Liver (tissue), 9 donors: Measurements from ENCODE around the gene ANKRD31. TPM values are rescaled to one million over a fixed set of nuclear protein-coding genes. Genes with fewer than 3 reads are reported as not detected.
"Not testable (repeated sequence)": the region's sequence is repeated elsewhere in the genome, so short reads cannot be mapped to it uniquely, and the experiment has no call there.

ENCODE experiments used
- DNase-seq: peaks from one replicate; pipeline ENCODE4 v3.0.0-alpha.2; 2017; ENCODE audit warnings: low spot score
- H3K27ac ChIP-seq, 2 donors: one replicate each; pipeline ENCODE4 v1.7.0; 2013; ENCODE audit warnings: inconsistent platforms in 2 of 2, low read length in 2 of 2, control low read depth in 1 of 2, low read depth in 1 of 2, mild to moderate bottlenecking in 1 of 2
- H3K27me3 ChIP-seq, 4 donors: one replicate each; pipeline versions ENCODE4 v1.6.1 to v1.7.0; 2013; ENCODE audit warnings: low read length in 3 of 4, inconsistent platforms in 1 of 4, mild to moderate bottlenecking in 1 of 4, moderate library complexity in 1 of 4; ENCODE audit not compliant: control insufficient read depth in 4 of 4, insufficient read depth in 4 of 4
- H3K36me3 ChIP-seq, 4 donors: one replicate each; pipeline versions ENCODE4 v1.6.1 to v1.7.0; 2013; ENCODE audit warnings: low read length in 3 of 4, mild to moderate bottlenecking in 3 of 4, low read depth in 1 of 4, moderate library complexity in 1 of 4; ENCODE audit not compliant: control insufficient read depth in 4 of 4, insufficient read depth in 3 of 4
- H3K4me1 ChIP-seq, 4 donors: one replicate each; pipeline versions ENCODE4 v1.6.1 to v1.7.0; 2013; ENCODE audit warnings: low read length in 3 of 4, mild to moderate bottlenecking in 3 of 4, moderate library complexity in 1 of 4; ENCODE audit not compliant: control insufficient read depth in 4 of 4, insufficient read depth in 4 of 4
- H3K4me3 ChIP-seq, 3 donors: one replicate each; pipeline versions ENCODE4 v1.6.1 to v1.7.0; 2013; ENCODE audit warnings: low read length in 3 of 3, control low read depth in 1 of 3, low read depth in 1 of 3, mild to moderate bottlenecking in 1 of 3
- H3K9ac ChIP-seq, 2 donors: one replicate each; pipeline ENCODE4 v1.7.0; 2013; ENCODE audit warnings: low read length in 2 of 2, mild to moderate bottlenecking in 2 of 2, moderate library complexity in 2 of 2, control low read depth in 1 of 2, low read depth in 1 of 2
- H3K9me3 ChIP-seq, 4 donors: one replicate each; pipeline versions ENCODE4 v1.6.1 to v1.7.0; 2013; ENCODE audit warnings: low read length in 3 of 4; ENCODE audit not compliant: control insufficient read depth in 4 of 4
- EGR1 ChIP-seq, 2 donors: IDR thresholded peaks; 2 replicates each; pipeline ENCODE4 v1.6.1; 2016 to 2018; ENCODE audit warnings: antibody characterized with exemption in 2 of 2, low read depth in 2 of 2
- FOXA1 ChIP-seq: IDR thresholded peaks from 2 replicates; pipeline ENCODE4 v1.6.1; 2016; ENCODE audit warnings: antibody characterized with exemption
- FOXA2 ChIP-seq: IDR thresholded peaks from 2 replicates; pipeline ENCODE4 v1.6.1; 2016; ENCODE audit warnings: antibody characterized with exemption
- GABPA ChIP-seq, 2 donors: IDR thresholded peaks in 1 of 2; conservative IDR thresholded peaks in 1 of 2; 2 replicates each; pipeline ENCODE4 v1.6.1; 2016; ENCODE audit warnings: antibody characterized with exemption in 2 of 2, mild to moderate bottlenecking in 1 of 2, moderate library complexity in 1 of 2
- HNF4A ChIP-seq, 2 donors: conservative IDR thresholded peaks; 2 replicates each; pipeline ENCODE4 v1.6.1; 2016; ENCODE audit warnings: antibody characterized with exemption in 2 of 2, mild to moderate bottlenecking in 2 of 2
- JUND ChIP-seq, 2 donors: IDR thresholded peaks; 2 replicates each; pipeline ENCODE4 v1.6.1; 2016; ENCODE audit warnings: antibody characterized with exemption in 2 of 2
- NR2F2 ChIP-seq: IDR thresholded peaks from 2 replicates; pipeline ENCODE4 v1.6.1; 2016; ENCODE audit warnings: antibody characterized with exemption
- RAD21 ChIP-seq, 2 donors: IDR thresholded peaks; 2 replicates each; pipeline ENCODE4 v1.6.1; 2016; ENCODE audit warnings: antibody characterized with exemption in 2 of 2, mild to moderate bottlenecking in 2 of 2
- RXRA ChIP-seq, 2 donors: IDR thresholded peaks; 2 replicates each; pipeline ENCODE4 v1.6.1; 2017 to 2018; ENCODE audit warnings: antibody characterized with exemption in 2 of 2, mild to moderate bottlenecking in 1 of 2
- SP1 ChIP-seq: IDR thresholded peaks from 2 replicates; pipeline ENCODE4 v1.6.1; 2018; ENCODE audit warnings: antibody characterized with exemption, mild to moderate bottlenecking
- TAF1 ChIP-seq: conservative IDR thresholded peaks from 2 replicates; pipeline ENCODE4 v1.6.1; 2016; ENCODE audit warnings: antibody characterized with exemption, mild to moderate bottlenecking
- WGBS: extraction: QIAGEN DNeasy Blood & Tissue Kit; methylation state at CpG from one replicate; pipeline ENCODE4 v1.1.7; 2013; 5-methylcytosine and 5-hydroxymethylcytosine counted together
- polyA plus RNA-seq, 2 donors: library from polyadenylated mRNA; stranded (reverse) in 1 of 2; unstranded in 1 of 2; fragments of 200-250 nt in 1 of 2; fragments of >200 nt in 1 of 2; fragmentation: Nextera tagmentation in 1 of 2; extraction: Ambion mirVana in 1 of 2; gene quantifications; one replicate each; pipeline versions ENCODE4 v1.2.1 to v1.2.3, GENCODE V29; 2013 to 2015
- total RNA-seq, 2 donors: library from RNA; depleted of rRNA; stranded (reverse); fragments of >200 nt; gene quantifications; one replicate each; pipeline ENCODE4 v1.2.3, GENCODE V29; 2014
- TF ChIP-seq, protein P1 (sequence below): fragments of 150-350 bp; IDR thresholded peaks from 2 replicates; pipeline ENCODE4 v1.5.1; 2017; ENCODE audit warnings: improper control_type of control experiment, low read depth, low read length; ENCODE audit not compliant: missing input control
- TF ChIP-seq, protein P2 (sequence below): IDR thresholded peaks from 2 replicates; pipeline ENCODE4 v1.6.1; 2016; ENCODE audit warnings: antibody characterized with exemption
- TF ChIP-seq, protein P3 (sequence below): IDR thresholded peaks from 2 replicates; pipeline ENCODE4 v1.6.1; 2016; ENCODE audit warnings: antibody characterized with exemption, mild to moderate bottlenecking
- donor health status: healthy.
- donor health status: healthy.
- donor health status: healthy.
- donor health status: healthy.
- donor health status: healthy.

ANKRD31 gene
- total and polyA plus RNA-seq, 4 donors, result 0.03 to 0.08 (median 0.04) TPM

DNA sequence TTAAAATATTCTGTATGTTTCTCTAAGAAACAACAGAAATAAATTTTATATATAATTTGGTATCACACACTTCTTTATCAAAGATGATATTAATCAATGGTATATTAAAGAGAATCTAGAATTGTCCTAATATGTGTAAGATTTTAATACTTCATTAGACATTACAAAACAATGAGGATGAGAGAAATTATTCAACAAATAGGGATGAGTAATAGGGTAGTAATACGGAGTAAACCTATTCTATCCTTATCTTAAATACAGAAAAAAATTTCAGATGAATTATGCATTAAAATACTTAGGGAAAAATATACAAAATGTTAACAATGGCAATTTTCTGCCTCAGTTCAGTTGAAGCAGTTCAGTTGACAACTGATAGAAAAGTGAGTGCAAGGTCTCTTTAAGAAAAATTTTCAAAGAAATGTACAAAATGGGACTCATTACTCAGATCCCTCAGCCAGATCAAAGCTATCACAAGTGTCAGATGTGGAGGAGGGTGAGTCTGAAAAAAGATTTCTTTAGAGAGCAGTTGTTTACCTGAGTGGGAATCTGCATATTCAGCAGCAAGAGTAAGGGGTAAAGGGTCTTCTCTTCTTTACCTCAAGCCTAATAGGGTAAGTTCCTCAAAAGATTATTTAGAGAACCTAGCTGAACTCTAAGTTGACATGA is 127.6 kb downstream of the ANKRD31 start (continued):
- TF ChIP-seq, protein P1, sequence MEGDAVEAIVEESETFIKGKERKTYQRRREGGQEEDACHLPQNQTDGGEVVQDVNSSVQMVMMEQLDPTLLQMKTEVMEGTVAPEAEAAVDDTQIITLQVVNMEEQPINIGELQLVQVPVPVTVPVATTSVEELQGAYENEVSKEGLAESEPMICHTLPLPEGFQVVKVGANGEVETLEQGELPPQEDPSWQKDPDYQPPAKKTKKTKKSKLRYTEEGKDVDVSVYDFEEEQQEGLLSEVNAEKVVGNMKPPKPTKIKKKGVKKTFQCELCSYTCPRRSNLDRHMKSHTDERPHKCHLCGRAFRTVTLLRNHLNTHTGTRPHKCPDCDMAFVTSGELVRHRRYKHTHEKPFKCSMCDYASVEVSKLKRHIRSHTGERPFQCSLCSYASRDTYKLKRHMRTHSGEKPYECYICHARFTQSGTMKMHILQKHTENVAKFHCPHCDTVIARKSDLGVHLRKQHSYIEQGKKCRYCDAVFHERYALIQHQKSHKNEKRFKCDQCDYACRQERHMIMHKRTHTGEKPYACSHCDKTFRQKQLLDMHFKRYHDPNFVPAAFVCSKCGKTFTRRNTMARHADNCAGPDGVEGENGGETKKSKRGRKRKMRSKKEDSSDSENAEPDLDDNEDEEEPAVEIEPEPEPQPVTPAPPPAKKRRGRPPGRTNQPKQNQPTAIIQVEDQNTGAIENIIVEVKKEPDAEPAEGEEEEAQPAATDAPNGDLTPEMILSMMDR, result no peak
- TF ChIP-seq FOXA2, result no peak
- TF ChIP-seq NR2F2, result no peak
- TF ChIP-seq SP1, result no peak
- no peak for TF ChIP-seq JUND (IDR thresholded peaks at IDR 0.05)
- TF ChIP-seq GABPA (IDR thresholded peaks at IDR 0.05 in 1 of 2, conservative IDR thresholded peaks at IDR 0.05 in 1 of 2), result no peak
- no peak for TF ChIP-seq HNF4A (conservative IDR thresholded peaks at IDR 0.05)

DNA sequence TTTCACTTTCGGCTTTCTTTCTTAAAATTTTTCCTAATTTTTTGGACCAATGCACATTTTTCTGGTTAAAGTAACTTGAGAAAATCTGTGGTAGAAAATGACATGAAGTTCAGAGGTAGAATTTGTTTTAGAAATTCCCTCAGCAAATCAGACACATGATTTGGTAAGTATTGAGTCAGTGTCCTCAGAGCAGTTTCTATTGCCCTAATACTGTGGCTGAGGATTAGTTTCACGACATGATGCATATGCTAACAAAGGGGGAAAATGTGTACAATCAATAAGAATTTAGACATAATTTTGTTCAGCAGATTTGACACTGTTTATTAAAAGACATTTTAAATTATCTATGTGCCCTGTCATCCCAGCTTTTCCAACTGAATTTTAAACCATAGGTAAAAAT is 128.2 kb downstream of the ANKRD31 start:
- H3K27me3 ChIP-seq, result no peaks in the 10 kb centered on the region
- no peaks in the 10 kb centered on the region for H3K4me1 ChIP-seq
- H3K36me3 ChIP-seq, result no peaks in the 10 kb centered on the region
- H3K9me3 ChIP-seq, result no peaks in the 10 kb centered on the region
- DNase-seq, result no peak
- H3K27ac ChIP-seq, result no peak overlapping the region
- TF ChIP-seq RAD21 (IDR thresholded peaks at IDR 0.05) (no peak), RXRA (IDR thresholded peaks at IDR 0.05) (no peak)
- H3K9ac ChIP-seq, result no peak overlapping the region
- WGBS, result 86% methylated on average over 2 of the region's 2 CpGs
- no peak overlapping the region for H3K4me3 ChIP-seq

DNA sequence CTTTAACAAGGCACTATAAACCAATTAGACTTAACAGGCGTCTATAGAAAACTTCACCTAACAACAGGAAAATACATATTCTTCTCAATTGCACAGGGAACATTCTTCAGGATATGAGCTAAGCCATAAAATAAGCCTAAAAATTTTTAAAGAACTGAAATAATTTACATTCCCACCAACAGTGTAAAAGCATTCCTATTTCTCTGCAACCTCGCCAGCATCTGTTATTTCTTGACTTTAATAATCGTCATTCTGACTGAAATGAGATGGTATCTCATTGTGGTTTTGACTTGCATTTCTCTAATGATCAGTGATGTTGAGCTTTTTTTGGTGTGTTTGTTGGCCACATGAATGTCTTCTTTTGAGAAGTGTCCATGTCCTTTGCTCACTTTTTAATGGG is 140.7 kb downstream of the ANKRD31 start:
- H3K9ac ChIP-seq, H3K27me3 ChIP-seq, DNase-seq, H3K4me3 ChIP-seq, H3K4me1 ChIP-seq, H3K9me3 ChIP-seq, H3K27ac ChIP-seq, H3K36me3 ChIP-seq: not testable (repeated sequence)
- WGBS, result 75% methylated on average over 3 of the region's 3 CpGs

DNA sequence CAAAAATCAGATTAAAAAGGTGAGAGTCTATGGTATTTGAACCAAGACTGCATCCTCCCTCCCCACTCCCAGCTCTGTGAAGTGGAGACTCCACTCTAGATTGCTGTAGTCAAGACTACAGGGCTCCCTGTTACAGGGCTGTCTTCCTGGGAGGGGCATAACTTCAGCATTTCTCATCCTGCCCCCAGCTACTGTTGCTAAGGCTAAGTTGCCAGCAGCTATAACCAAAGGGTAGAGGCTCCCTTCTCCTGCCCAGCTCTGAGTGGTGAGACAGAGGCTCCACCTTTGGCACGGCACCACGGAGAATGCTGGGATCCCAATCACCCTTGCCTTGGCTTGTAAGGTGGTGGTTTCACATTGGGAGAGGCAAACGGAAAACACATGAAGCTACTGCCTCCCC is 145.1 kb downstream of the ANKRD31 start:
- Histone ChIP-seq H3K9me3 (no peaks in the 10 kb centered on the region), H3K27ac (no peak overlapping the region), H3K9ac (no peak overlapping the region), H3K4me1 (no peaks in the 10 kb centered on the region), H3K27me3 (no peaks in the 10 kb centered on the region), H3K36me3 (no peaks in the 10 kb centered on the region), H3K4me3 (no peak overlapping the region)
- no peak for DNase-seq
- TF ChIP-seq, protein P1, result no peak
- no peak for TF ChIP-seq NR2F2
- TF ChIP-seq FOXA1, result no peak
- TF ChIP-seq TAF1, result no peak
- no peak for TF ChIP-seq EGR1 (IDR thresholded peaks at IDR 0.05; ENCODE audit: low read depth in 2 of 2)
- TF ChIP-seq GABPA (IDR thresholded peaks at IDR 0.05 in 1 of 2, conservative IDR thresholded peaks at IDR 0.05 in 1 of 2), result no peak
- TF ChIP-seq JUND (IDR thresholded peaks at IDR 0.05), result no peak
- TF ChIP-seq, protein P2, sequence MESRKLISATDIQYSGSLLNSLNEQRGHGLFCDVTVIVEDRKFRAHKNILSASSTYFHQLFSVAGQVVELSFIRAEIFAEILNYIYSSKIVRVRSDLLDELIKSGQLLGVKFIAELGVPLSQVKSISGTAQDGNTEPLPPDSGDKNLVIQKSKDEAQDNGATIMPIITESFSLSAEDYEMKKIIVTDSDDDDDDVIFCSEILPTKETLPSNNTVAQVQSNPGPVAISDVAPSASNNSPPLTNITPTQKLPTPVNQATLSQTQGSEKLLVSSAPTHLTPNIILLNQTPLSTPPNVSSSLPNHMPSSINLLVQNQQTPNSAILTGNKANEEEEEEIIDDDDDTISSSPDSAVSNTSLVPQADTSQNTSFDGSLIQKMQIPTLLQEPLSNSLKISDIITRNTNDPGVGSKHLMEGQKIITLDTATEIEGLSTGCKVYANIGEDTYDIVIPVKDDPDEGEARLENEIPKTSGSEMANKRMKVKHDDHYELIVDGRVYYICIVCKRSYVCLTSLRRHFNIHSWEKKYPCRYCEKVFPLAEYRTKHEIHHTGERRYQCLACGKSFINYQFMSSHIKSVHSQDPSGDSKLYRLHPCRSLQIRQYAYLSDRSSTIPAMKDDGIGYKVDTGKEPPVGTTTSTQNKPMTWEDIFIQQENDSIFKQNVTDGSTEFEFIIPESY, result no peak
- TF ChIP-seq, protein P3, sequence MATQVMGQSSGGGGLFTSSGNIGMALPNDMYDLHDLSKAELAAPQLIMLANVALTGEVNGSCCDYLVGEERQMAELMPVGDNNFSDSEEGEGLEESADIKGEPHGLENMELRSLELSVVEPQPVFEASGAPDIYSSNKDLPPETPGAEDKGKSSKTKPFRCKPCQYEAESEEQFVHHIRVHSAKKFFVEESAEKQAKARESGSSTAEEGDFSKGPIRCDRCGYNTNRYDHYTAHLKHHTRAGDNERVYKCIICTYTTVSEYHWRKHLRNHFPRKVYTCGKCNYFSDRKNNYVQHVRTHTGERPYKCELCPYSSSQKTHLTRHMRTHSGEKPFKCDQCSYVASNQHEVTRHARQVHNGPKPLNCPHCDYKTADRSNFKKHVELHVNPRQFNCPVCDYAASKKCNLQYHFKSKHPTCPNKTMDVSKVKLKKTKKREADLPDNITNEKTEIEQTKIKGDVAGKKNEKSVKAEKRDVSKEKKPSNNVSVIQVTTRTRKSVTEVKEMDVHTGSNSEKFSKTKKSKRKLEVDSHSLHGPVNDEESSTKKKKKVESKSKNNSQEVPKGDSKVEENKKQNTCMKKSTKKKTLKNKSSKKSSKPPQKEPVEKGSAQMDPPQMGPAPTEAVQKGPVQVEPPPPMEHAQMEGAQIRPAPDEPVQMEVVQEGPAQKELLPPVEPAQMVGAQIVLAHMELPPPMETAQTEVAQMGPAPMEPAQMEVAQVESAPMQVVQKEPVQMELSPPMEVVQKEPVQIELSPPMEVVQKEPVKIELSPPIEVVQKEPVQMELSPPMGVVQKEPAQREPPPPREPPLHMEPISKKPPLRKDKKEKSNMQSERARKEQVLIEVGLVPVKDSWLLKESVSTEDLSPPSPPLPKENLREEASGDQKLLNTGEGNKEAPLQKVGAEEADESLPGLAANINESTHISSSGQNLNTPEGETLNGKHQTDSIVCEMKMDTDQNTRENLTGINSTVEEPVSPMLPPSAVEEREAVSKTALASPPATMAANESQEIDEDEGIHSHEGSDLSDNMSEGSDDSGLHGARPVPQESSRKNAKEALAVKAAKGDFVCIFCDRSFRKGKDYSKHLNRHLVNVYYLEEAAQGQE, result no peak
- WGBS, result 92% methylated on average over 3 of the region's 3 CpGs
